Motor neuron (in vitro differentiated cells): ENCODE measurements around the gene SLC22A5. TPM values are rescaled to one million over a fixed set of nuclear protein-coding genes. Genes with fewer than 3 reads are reported as not detected.

Experiments
- ATAC-seq, 8 experiments: fragments of 200-7000 bp; cut with Tn5 transposase; replicated peaks in 6 of 8; 2 replicates each; pipeline ENCODE4 v1.8.0; 2021; ENCODE audit warnings: mild to moderate bottlenecking in 8 of 8, moderate library complexity in 8 of 8
- H3K27ac ChIP-seq, 2 donors: fragments of 250-450 bp; sonication (Bioruptor Pico); 2 replicates each; pipeline ENCODE4 v1.9.0; 2021; ENCODE audit warnings: antibody characterized with exemption in 2 of 2, mild to moderate bottlenecking in 2 of 2, moderate library complexity in 1 of 2
- H3K4me1 ChIP-seq, 2 donors: fragments of 250-450 bp; sonication (Bioruptor Pico); replicated peaks in 1 of 2; 2 replicates each; pipeline ENCODE4 v1.6.1; 2021; ENCODE audit warnings: antibody characterized with exemption in 2 of 2, mild to moderate bottlenecking in 2 of 2, moderate library complexity in 1 of 2
- H3K4me3 ChIP-seq, 5 donors: fragments of 250-450 bp; sonication (Bioruptor Pico); 2 replicates each; pipeline ENCODE4 v1.9.0; 2021; ENCODE audit warnings: antibody characterized with exemption in 5 of 5, mild to moderate bottlenecking in 5 of 5, moderate library complexity in 4 of 5
- WGBS, 10 experiments: fragments of 450-650 bp; shearing (Covaris generic); methylation state at CpG; one replicate each; pipeline ENCODE4 v1.0.0; 2022; 5-methylcytosine and 5-hydroxymethylcytosine counted together
- in situ Hi-C, 9 experiments: fragments of 400-800 bp; cut with MboI; loops; one replicate each; pipeline ENCODE4 v1.15.0; 2021; ENCODE audit warnings: low sequenced_read_pairs in 9 of 9, low pct_unique_long_range_greater_than_20kb in 2 of 9; ENCODE audit not compliant: unreplicated experiment in 9 of 9
- total RNA-seq, 8 experiments: library from RNA; unstranded; fragments of 300-600 nt; gene quantifications; 2 replicates each; pipeline versions ENCODE4 v1.2.3 to v1.2.4, GENCODE V29; 2022

Gene SLC22A5
- total RNA-seq, 8 experiments from 2014 or later = 1.1 to 7.0 (median 3.1) TPM

- in situ Hi-C loops = no loop called here
- Histone ChIP-seq H3K4me3 (no peak overlapping the region), H3K27ac (no peak overlapping the region), H3K4me1 (peaks cover 0 to 3% of the 10 kb centered on the region in 2 donors)
- 76 to 95% (median 93%) methylated on average over 2 to 6 of the region's 7 CpGs for WGBS, 10 experiments
- ATAC-seq = no peak
Measured at GRCh38 chr5:132420706-132421272, 51.3 kb downstream of the SLC22A5 start.

- no peak overlapping the region for H3K27ac ChIP-seq
- 100% methylated on average over 2 of the region's 3 CpGs; no CpG with 5 or more reads in 9 of the 10 experiments for WGBS, 10 experiments
- peaks cover 0 to 3% of the 10 kb centered on the region in 2 donors for H3K4me1 ChIP-seq
- in situ Hi-C loops = no loop called here
- ATAC-seq = no peak
- no peak overlapping the region for H3K4me3 ChIP-seq
Measured at GRCh38 chr5:132421462-132421861, 52.0 kb downstream of the SLC22A5 start.

- ATAC-seq = peak in 5 of 8 experiments; percentile 10 to 46 (median 30)
- in situ Hi-C loops = no loop called here
- no peak overlapping the region for H3K4me3 ChIP-seq
- WGBS, 10 experiments = 0 to 100% (median 60%) methylated on average over 1 to 3 of the region's 5 CpGs; no CpG with 5 or more reads in 3 of the 10 experiments
- H3K27ac ChIP-seq = no peak overlapping the region
- peaks cover 3 to 4% of the 10 kb centered on the region in 2 donors for H3K4me1 ChIP-seq
Measured at GRCh38 chr5:132422720-132423437, 53.4 kb downstream of the SLC22A5 start.

GRCh38 chr5:132423438-132423898, 54.0 kb downstream of the SLC22A5 start:
- 73 to 100% (median 96%) methylated on average over 2 to 3 of the region's 3 CpGs; no CpG with 5 or more reads in 3 of the 10 experiments for WGBS, 10 experiments
- ATAC-seq = no peak
- H3K4me1 ChIP-seq = peaks cover 3 to 4% of the 10 kb centered on the region in 2 donors
- H3K4me3 ChIP-seq = no peak overlapping the region
- no peak overlapping the region for H3K27ac ChIP-seq
- in situ Hi-C loops = no loop called here

- ATAC-seq = no peak
- H3K4me1 ChIP-seq = peaks cover 3 to 4% of the 10 kb centered on the region in 2 donors
- in situ Hi-C loops = no loop called here
- 48 to 100% (median 85%) methylated on average over 1 to 3 of the region's 3 CpGs; no CpG with 5 or more reads in 2 of the 10 experiments for WGBS, 10 experiments
- no peak overlapping the region for H3K4me3 ChIP-seq
- no peak overlapping the region for H3K27ac ChIP-seq
Measured at GRCh38 chr5:132424167-132424880, 54.8 kb downstream of the SLC22A5 start.

- WGBS, 10 experiments = 22 to 100% (median 76%) methylated on average over 1 to 6 of the region's 8 CpGs; no CpG with 5 or more reads in 2 of the 10 experiments
- in situ Hi-C loops = no loop called here
Measured at GRCh38 chr5:132425009-132425937, 55.8 kb downstream of the SLC22A5 start.

GRCh38 chr5:132425975-132426524, 56.5 kb downstream of the SLC22A5 start:
- 31 to 100% (median 87%) methylated on average over 1 to 6 of the region's 7 CpGs; no CpG with 5 or more reads in 2 of the 10 experiments for WGBS, 10 experiments
- in situ Hi-C loops = no loop called here
- Histone ChIP-seq H3K4me1 (peaks cover 0 to 4% of the 10 kb centered on the region in 2 donors), H3K27ac (no peak overlapping the region), H3K4me3 (no peak overlapping the region)
- no peak for ATAC-seq

More at GRCh38 chr5:132425009-132425937, 55.8 kb downstream of the SLC22A5 start:
- H3K4me3 ChIP-seq = no peak overlapping the region
- peaks cover 0 to 4% of the 10 kb centered on the region in 2 donors for H3K4me1 ChIP-seq
- H3K27ac ChIP-seq = no peak overlapping the region
- ATAC-seq = peak in 2 of 8 experiments; percentile 33 to 45

- Histone ChIP-seq H3K27ac (no peak overlapping the region), H3K4me1 (peaks cover 0 to 4% of the 10 kb centered on the region in 2 donors), H3K4me3 (no peak overlapping the region)
- WGBS, 10 experiments = 25 to 80% (median 70%) methylated on average over 1 to 4 of the region's 8 CpGs; no CpG with 5 or more reads in 7 of the 10 experiments
- in situ Hi-C loops = no loop called here
- ATAC-seq = peak; percentile 16 to 56 (median 32)
Measured at GRCh38 chr5:132426525-132427138, 57.1 kb downstream of the SLC22A5 start.

GRCh38 chr5:132427281-132428146, 58.0 kb downstream of the SLC22A5 start:
- 55 to 89% (median 82%) methylated on average over 1 to 4 of the region's 6 CpGs; no CpG with 5 or more reads in 4 of the 10 experiments for WGBS, 10 experiments
- Histone ChIP-seq H3K27ac (no peak overlapping the region), H3K4me3 (no peak overlapping the region), H3K4me1 (peaks cover 0 to 4% of the 10 kb centered on the region in 2 donors)
- peak in 6 of 8 experiments; percentile 14 to 59 (median 40) for ATAC-seq
- in situ Hi-C loops = no loop called here

- in situ Hi-C loops = no loop called here
- H3K27ac ChIP-seq = no peak overlapping the region
Measured at GRCh38 chr5:132428147-132428482, 58.6 kb downstream of the SLC22A5 start.

More at GRCh38 chr5:132428147-132428482, 58.6 kb downstream of the SLC22A5 start:
- Histone ChIP-seq H3K4me1 (peaks cover 0 to 4% of the 10 kb centered on the region in 2 donors), H3K4me3 (no peak overlapping the region)
- ATAC-seq = peak in 3 of 8 experiments; percentile 4 to 55 (median 17)
